HG02759 (cell line): Measurements from ENCODE around the gene UGT1A3.
"Not testable (repeated sequence)": the region's sequence is repeated elsewhere in the genome, so short reads cannot be mapped to it uniquely, and the experiment has no call there.

Source experiments
- ATAC-seq: cut with Tn5 transposase; IDR thresholded peaks from one replicate; pipeline ENCODE4 v1.9.1; 2021; ENCODE audit warnings: mild to moderate bottlenecking, moderate library complexity; ENCODE audit not compliant: unreplicated experiment

UGT1A3 gene

DNA sequence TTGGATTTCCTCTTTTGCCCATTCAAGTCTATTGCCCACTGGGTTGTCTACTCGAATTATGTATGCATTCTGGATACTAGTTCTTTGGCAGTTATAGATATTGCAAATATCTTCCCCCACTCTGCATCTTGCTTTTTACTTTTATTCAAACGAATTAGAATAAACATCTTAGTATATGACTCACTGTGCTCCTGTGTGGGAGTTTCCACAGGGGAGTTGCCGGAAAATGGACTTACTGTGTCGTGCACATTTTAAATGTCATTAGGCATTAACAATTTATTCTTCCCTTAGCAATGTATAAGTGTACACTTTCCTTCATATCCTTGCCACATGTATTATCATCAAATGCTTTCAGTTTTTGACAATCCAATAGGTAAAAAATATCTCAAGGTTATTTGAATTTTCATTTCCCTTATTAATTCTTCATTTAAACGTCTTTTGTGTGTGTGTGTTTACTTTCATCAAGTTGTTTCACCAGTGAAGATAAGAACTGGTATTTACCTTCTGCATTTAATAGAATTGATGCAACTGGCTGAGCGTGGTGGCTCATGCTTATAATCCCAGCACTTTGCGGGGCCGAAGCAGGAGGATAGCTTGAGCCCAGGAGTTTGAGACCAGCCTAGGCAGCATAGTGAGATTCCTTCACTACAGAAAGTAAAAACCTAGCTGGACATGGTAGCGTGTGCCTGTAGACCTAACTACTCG is 20.8 kb upstream of the UGT1A3 start:
- no peak for ATAC-seq

DNA sequence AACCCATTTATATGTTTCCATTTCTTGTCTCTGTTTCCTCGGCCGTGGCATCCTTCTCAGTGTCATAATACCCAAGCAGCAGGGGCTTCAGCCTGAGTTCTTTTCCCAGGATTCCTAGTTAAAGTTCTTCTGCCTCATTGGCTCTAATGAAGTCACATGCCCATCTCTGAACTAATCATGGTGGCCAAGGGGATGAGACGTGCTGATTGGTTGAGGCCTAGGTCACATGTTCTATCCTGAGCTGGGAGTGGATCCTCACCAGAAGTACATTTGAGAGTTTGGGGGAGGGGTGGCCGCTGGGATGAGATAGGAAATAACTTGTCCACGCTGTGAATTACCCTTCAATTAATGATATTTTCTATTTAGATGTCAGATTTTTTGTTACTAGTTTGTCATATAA is 19.9 kb upstream of the UGT1A3 start:
- ATAC-seq: no peak

DNA sequence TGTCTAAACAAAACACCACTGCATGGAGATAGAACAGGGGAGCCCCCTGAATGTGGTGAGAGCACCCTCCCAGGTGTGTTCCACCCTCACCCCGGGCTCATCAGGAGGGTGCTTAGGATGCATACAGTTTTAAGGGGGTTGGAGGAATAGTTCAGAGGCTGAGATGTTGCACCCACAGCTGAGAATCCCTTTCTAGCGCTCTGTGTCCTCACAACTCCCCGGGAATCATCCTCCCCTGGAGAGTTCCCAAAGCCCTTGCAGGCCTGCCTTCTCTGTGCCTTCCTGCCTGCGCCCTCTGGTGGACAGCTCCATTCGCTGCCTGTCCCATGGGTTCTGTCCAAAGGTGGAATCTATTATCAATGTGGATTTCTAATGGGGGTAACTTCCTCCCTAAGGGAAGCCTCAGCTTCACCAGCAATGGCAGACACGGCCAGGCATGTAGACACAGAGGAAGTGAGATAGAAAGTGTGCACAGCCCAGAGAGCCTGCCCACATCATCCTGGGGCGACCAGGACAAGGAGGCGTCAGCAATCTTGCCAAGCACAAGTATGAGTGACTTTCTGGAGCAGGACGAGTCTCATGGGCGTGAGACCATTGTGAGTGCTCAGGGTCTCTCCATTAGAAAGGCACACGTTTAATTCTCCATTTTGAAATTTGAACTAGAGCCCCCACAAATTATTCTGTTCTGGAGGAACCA is 17.4 kb upstream of the UGT1A3 start:
- ATAC-seq: no peak

DNA sequence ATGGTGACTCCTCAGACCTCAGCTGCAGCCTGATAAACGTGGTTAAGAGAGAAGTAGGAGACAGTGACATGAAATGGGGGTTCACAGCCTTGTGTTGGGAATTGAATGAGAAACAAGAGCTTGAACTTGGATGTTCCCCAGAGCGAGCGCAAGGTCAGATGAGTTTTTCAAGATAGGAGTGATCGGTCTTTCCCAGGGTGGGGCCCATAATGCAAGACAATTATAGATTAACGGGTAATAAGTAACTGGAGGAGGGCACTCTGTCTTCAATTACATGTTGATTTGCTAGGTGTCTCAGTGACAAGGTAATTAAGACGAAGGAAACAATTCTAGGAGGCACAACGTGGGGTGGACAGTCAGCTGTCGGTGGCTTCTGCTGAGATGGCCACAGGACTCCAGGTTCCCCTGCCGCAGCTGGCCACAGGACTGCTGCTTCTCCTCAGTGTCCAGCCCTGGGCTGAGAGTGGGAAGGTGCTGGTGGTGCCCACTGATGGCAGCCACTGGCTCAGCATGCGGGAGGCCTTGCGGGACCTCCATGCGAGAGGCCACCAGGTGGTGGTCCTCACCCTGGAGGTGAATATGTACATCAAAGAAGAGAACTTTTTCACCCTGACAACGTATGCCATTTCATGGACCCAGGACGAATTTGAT is 16.1 kb upstream of the UGT1A3 start, which contains the start of gene UGT1A5:
Gene UGT1A5, plus strand, starts transcription at position 297 of the 651 bp plus-strand sequence. Its CDS starts 85 bp downstream, at position 382.
- no peak for ATAC-seq

DNA sequence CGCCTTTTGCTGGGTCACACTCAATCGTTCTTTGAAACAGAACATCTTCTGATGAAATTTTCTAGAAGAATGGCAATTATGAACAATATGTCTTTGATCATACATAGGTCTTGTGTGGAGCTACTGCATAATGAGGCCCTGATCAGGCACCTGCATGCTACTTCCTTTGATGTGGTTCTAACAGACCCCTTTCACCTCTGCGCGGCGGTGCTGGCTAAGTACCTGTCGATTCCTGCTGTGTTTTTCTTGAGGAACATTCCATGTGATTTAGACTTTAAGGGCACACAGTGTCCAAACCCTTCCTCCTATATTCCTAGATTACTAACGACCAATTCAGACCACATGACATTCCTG is 15.6 kb upstream of the UGT1A3 start:
- ATAC-seq: no peak

DNA sequence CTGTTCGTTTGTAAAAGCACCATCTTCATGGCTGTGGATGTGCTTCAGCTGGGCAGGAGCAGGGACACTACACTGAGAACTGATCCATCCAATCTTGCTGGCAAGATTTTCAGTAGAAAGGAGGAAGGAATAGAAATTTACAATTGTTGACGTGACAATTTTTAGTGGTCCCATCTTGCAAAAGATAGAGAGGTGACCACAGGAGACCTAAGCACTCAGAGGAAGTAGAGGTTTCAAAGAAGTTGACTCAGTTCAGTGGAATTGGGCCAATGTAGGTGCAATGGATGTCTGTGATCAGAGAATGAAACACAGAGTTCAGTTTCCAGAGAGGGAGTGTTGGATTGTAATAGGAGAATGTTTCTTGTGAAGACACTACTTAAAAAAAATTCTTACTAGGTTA is 14.7 kb upstream of the UGT1A3 start:
- no peak for ATAC-seq

DNA sequence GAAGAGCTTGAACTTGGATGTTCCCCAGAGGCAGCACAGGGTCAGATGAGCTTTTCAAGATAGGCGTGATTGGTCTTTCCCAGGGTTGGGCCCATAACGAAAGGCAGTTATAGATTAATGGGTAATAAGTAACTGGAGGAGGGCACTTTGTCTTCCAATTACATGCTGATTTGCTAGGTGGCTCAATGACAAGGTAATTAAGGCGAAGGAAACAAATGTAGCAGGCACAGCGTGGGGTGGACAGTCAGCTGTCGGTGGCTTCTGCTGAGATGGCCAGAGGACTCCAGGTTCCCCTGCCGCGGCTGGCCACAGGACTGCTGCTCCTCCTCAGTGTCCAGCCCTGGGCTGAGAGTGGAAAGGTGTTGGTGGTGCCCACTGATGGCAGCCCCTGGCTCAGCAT is 10.3 kb upstream of the UGT1A3 start, which contains the start of gene UGT1A4:
Gene UGT1A4, plus strand, starts transcription at position 185 of the 400 bp plus-strand sequence. Its CDS starts 85 bp downstream, at position 270.
- no peak for ATAC-seq

DNA sequence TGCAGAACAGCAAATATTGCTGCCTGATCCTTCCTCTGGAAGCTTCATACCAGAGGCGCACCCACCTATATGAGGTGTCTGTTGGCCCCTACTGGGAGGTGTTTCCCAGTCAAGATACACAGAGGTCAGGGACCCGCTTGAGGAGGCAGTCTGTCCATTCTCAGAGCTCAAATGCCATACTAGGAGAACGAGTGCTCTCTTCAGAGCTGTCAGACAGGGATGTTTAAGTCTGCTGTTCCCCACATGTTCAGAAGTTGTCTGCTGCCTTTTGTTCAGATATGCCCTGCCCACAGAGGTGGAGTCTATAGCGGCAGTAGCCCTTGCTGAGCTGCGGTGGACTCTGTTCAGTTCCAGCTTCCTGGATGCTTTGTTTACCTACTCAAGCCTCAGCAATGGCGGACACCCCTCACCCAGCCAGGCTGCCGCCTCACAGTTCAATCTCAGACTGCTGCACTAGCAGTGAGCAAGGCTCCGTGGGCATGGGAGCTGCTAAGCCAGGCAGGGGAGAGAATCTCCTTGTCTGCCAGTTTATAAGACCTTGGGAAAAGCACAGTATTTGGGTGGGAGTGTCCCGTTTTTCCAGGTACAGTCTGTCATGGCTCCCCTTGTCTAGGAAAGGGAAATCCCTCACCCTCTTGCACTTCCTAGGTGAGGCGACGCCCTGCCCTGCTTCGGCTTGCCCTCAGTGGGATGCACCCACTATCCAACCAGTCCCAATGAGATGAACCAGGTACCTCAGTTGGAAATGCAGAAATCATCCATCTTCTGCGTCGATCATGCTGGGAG is 8.2 kb downstream of the UGT1A3 start:
- ATAC-seq: not testable (repeated sequence)

DNA sequence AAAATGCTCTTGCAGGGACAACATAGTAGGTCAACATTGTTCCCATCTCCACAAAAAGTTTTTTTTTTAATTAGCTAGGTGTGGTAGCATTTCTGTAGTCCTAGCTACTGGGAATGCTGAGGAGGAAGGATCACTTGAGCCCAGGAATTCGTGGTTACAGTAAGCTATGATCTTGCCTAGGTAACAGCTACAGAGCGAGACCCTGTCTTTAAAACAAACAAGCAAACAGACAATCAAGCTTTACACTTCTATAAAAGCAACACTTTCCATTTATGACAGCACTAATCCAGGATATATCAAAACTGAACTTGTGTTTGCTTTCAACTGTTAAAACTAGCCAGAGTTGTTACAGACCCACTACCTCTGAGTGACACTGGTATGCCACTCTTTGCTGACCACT is 12.0 kb downstream of the UGT1A3 start:
- no peak for ATAC-seq

DNA sequence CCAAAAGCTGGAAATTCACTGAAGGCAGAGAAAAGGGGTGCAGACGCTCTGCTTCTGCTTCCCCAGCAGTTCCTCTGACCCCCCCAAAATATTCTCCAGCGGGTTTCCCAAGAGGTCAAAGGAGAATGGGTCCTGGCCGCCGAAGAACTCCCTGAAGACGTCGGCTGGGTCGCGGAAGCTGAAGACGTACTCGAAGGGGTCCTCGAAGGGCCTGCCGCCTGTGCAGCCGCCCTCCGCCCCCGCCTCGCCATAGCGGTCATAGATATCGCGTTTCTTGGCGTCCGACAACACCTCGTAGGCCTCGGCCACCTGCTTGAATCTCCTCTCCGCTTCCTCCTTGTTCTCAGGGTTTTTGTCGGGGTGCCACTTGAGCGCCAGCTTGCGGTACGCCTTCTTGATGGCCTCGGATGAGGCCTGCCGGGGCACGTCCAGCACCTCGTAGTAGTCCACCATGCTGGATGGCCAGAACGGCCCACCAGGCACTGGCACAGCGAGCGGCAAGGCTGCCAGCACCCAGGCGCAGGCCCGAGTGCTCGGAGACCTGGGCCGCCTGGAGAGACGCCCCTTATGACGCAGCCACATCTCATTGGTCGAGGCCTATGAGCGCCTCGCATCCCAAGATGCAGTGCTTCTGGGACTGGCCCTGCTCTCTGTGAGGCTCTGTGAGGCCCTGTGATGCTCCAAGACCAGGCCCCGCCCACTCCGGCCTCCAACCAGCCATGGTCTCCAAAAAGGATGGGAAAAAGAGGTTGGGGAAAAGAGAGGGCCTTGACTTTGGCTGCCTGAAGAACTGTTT is 14.8 kb downstream of the UGT1A3 start:
- no peak for ATAC-seq

DNA sequence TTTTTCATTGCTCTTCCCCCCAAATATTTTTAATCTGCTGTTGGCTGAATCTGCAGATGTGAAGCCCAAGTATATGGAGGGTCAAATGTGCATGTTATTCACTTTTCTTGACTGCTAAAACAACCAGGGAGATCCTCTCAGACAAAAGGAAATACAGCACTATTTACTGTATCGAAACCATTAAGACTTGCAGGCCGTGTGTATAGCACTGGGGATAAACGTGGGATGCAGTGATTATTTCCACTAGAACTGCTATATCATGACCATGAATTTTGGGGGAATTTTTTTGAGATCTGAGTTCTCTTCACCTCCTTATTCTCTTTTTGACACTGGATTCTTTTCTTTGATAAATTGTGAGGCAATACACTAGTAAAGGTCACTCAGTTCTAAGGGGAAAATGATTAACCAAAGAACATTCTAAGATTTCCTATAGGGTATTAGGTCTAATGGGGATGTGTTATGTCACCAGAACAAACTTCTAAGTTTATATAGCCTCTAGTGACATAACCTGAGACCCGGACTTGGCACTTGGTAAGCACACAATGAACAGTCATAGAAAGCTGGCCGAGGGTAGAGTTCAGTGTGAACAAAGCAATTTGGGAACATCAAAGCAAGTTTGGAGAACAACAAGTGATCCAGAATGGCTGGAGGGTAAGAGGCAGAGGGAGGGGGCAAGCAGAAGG is 16.4 kb downstream of the UGT1A3 start:
- ATAC-seq: no peak

DNA sequence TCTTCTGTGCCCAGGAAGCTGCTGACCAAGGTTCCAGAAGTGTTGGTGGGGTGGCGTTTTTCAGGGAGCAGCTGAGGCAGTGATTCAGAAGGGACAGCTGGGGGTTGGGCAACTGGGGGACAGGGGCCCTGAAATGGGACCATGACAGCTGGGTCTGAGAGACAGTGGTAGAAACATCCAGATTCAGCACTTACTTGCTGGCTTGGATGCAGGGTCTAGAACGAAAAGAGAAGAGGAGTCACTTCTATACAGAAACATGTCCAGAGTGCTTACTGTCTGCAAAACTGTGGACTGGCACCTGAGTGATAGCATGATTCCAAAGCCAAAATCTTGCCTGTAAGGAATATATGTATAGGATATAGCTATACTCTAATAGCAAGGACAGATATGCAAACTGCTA is 17.0 kb downstream of the UGT1A3 start:
- ATAC-seq: not testable (repeated sequence)

DNA sequence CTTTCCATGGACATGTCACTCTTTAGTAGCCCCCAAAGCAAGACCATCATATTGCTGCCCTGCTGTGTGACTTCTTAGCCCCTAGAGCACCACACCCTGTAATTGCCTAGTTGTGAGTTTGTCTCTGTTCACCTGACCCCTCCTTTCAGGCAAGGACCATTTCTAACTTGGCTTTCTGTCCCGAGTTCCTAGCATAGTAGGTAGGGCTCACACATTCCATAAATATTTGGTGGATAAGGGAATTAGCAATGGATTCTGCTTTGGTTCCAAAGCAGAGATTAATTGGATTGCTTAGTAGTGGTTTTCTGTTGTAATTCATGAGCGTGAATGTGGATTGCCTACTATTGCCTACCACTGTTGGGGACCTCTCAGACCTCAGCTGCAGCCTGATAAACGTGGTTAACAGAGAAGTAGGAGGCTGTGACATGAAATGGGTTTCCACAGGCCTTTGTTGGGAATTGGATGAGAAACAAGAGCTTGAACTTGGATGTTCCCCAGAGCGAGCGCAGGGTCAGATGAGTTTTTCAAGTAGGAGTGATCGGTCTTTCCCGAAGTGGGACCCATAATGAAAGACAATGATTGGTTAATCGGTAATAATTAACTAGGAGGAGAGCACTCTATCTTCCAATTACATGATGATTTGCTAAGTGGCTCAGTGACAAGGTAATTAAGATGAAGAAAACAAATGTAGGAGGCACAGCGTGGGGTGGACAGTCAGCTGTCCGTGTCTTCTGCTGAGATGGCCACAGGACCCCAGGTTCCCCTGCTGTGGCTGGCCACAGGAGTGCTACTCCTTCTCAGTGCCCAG is 17.8 kb downstream of the UGT1A3 start:
- no peak for ATAC-seq

DNA sequence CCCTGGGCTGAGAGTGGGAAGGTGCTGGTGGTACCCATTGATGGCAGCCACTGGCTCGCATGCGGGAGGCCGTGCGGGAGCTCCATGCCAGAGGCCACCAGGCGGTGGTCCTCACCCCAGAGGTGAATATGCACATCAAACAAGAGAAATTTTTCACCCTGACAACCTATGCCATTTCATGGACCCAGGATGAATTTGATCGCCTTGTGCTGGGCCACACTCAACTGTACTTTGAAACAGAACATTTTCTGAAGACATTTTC is 18.4 kb downstream of the UGT1A3 start:
- no peak for ATAC-seq

DNA sequence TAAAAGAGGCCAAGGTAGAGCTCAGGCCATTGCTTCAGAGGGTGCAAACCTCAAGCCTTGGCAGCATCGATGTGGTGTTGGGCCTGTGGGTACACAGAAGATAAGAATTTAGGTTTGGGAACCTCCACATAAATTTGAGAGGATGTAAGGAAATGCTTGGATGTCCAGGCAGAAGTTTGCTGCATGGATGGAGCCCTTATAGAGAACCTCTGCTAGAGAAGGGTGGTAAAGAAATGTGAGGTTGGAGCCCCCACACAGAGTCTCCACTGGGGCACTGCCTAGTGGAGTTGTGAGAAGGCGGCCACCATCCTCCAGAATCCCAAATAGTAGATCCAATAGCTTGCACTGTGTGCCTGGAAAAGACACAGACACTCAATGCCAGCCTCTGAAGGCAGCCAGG is 21.8 kb downstream of the UGT1A3 start:
- ATAC-seq: not testable (repeated sequence)

DNA sequence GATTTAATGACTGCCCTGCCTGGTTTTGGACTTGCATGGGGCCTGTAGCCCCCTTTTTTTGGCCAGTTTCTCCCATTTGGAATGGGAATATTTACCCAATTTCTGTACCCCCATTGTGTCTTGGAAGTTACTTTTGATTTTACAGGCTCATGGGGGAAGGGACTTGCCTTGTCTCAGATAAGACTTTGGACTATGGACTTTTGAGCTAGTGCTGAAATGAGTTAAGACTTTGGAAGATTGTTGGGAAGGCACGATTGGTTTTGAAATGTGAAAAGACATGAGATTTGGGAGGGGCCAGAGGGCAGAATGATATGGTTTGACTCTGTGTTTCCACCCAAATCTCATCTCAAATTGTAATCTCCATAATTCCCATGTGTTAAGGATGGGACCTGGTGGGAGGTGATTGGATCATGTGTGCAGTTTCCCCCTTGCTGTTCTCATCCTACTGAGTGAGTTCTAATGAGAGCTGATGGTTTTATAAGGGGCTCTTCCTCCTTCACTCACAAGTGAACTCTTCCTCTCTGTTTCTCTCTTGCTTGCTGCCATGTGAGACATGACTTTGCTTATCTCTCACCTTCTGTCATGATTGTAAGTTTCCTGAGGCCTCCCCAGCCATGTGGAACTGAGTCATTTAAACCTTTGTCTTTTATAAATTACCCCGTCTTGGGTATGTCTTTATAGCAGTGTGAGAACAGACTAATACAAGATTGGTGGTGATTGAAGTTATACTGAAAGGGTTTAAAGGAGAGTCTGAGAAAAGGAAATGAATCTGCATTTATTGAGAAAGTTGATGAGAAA is 22.6 kb downstream of the UGT1A3 start:
- ATAC-seq: not testable (repeated sequence)

DNA sequence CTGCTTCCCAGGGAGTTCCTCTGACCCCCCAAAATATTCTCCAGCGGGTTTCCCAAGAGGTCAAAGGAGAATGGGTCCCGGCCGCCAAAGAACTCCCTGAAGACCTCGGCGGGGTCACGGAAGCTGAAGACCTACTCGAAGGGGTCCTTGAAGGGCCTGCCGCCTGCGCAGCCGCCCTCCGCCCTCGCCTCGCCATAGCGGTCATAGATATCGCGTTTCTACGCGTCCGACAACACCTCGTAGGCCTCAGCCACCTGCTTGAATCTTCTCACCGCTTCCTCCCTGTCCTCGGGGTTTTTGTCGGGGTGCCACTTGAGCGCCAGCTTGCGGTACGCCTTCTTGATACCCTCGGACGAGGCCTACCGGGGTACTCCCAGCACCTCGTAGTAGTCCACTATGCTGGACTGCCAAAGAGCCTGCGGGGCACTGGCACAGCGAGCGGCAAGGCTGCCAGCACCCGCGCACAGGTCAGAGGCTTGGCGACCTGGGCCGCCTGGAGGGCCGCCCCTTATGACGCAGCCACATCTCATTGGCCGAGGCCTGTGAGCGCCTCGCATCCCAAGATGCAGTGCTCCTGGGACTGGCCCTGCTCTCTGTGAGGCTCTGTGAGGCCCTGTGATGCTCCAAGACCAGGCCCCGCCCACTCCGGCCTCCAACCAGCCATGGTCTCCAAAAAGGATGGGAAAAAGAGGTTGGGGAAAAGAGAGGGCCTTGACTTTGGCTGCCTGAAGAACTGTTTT is 26.2 kb downstream of the UGT1A3 start:
- no peak for ATAC-seq
